GM19467 (cell line): ENCODE results near the gene SDK2.

Source experiments
- ATAC-seq: cut with Tn5 transposase; IDR thresholded peaks from one replicate; pipeline ENCODE4 v1.9.1; 2021; ENCODE audit warnings: mild to moderate bottlenecking, moderate library complexity; ENCODE audit not compliant: unreplicated experiment

Gene SDK2

GRCh38 chr17:73635101-73635817 lies 9.0 kb downstream of the SDK2 start:
- no peak for ATAC-seq

- ATAC-seq: no peak
Measured at GRCh38 chr17:73634629-73635028, 9.6 kb downstream of the SDK2 start.

DNA sequence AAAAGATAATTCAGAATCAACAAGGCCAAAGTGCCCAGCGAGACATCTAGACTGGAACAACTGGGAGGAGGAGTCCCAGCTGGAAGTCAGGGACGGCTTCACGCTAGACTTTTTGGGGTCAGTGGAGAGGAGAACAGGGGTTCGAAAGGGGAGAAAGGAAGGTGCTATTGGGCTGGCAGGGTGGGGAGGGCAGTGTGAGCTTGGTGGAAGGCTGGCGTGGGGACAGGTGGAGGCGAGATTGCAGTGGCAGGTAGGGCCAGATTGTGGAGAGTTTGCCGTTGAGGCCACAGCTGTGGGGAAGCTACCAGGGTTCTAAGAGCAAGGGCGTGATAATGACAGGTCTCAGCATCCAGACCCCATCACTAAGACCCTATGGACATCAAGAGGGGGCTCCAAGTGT lies 10.5 kb downstream of the SDK2 start:
- ATAC-seq: no peak

- no peak for ATAC-seq
Measured at GRCh38 chr17:73632513-73632912, 11.7 kb downstream of the SDK2 start.

DNA sequence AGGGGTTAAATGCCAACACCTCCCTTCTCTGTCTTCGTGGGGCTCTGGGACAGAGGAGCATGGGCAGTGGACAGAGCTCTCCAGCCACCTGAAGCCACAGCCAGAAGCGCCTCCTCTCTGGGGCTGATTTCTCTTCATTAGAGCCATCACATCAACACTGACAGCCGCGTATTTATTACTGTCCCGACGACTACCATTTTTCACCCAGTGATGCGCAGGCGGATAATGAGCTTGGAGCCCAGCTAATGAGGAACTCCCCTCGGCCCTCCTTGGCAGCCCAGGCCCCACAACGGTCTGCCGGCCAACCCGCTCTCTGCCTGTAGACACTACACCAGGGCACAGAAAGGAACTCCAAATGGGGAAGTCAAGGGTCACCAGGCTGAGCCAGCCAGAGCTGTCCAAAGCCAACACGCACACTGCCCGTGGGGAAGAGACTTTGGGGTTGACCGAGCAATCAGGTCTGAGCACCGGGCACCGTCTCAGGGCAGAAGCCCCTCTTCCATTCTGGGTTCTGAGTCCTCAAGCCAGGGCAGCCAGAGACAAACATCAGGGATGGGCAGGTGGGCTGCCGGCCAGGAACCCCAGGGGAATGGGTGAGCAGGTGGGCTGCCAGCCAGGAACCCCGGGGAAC lies 13.2 kb downstream of the SDK2 start:
- no peak for ATAC-seq

- ATAC-seq: no peak
Measured at GRCh38 chr17:73630531-73630930, 13.7 kb downstream of the SDK2 start.

DNA sequence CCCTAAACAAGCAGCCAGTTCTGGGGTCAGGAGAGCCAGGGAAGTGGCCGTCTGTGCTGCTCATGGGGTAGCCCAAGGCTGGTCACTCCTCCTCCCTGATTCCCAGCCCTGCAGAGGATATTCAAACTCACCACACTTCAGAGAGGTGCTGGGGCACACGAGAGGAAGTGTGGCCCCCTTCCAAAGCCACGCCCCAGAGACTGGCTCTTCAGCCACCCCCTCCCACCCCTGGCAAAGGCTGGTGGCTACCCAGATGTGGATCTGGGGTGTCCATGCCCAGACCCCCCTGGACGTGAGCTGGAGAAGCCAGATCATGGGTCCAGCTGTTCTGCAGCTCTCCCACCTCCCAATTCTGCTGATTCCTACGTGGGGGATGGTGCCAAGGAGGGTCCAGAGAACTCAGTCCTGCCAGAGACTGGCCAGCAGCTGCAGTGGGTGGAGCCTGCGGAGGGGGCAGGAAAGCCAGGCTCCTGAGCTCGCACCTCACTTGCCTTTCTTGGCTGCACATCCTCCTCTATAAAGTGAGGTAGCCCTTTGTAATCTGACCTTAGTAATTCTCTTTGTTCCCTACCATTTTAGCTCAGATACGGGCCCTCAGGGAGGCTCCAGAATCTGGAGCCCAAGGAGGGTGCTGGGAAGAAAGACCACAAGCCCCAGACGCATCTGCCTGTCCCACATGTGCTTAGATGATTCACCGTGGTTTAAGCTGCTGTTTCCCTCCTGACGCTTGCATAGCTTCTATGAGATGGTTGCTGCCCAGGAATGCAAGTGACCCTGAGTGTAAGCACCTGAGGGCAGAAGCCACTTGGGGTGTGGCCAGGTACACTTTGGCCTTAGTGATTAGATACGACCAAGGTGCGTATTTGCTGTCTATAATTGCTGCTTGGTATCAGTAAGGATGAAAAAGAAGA lies 15.3 kb downstream of the SDK2 start:
- no peak for ATAC-seq

GRCh38 chr17:73625991-73626673 lies 18.1 kb downstream of the SDK2 start:
- ATAC-seq: no peak

GRCh38 chr17:73625006-73625405 lies 19.2 kb downstream of the SDK2 start:
- no peak for ATAC-seq

GRCh38 chr17:73624496-73624988 lies 19.7 kb downstream of the SDK2 start:
- no peak for ATAC-seq

DNA sequence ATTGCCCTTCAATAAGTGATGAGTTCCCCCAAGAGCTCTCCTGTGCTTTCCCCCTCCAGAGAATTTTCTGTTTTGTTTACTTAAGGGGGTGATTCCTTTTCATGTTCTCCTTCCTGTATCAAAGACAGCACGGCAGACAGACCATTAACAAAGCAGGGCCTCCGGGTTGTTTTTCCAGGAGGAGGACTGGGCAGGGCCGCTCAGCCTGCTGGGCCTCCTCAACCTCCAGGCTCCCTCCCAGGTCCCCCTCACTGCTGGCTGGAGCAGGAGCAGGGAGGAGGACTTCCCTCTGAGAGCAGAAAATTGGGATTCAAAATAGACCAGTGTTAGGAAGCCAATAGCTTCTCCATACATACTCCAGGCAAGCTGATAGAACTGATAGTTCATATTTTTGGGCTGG lies 20.4 kb downstream of the SDK2 start:
- no peak for ATAC-seq

- no peak for ATAC-seq
Measured at GRCh38 chr17:73623247-73623646, 21.0 kb downstream of the SDK2 start.

DNA sequence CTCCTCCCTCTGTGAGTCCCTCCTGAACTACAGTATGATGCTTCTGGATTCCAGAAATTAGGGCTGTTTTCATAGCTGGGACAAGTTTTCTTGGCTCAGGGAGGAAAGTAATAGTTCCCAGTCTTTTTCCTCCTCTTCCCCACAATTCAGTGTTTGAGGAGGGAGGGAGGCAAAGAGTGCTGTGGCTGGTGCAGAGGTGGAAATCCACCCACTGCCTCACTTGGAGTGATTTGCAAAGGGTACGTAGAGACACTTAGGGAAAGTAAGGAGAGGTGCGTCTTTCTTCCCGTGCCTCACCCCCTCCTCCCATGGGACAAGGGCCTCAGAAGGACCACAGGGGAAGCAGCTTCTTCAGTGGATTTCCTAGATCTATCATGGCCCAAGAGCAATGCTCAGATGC lies 21.9 kb downstream of the SDK2 start:
- ATAC-seq: no peak

DNA sequence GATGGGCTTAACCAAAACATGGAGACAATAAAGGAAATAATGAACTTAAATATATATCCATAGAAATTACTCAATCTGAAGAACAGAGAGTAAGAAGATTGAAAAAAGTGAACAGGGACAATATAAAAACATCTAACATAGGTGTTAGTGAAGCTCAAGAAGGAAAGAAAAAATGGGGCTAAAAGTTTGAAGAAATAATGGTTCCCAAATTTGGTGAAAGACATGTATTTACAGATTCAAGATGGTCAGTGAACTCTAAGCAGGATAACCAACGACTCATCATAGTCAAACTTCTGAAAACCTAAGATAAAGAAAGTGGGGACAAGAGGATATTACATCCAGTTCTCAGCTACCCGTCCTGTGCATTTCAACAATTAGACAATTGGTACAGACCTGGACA lies 22.6 kb downstream of the SDK2 start:
- ATAC-seq: no peak

- ATAC-seq: no peak
Measured at GRCh38 chr17:73620414-73620813, 23.8 kb downstream of the SDK2 start.

GRCh38 chr17:73617501-73617900 lies 26.7 kb downstream of the SDK2 start:
- ATAC-seq: no peak

- ATAC-seq: no peak
Measured at GRCh38 chr17:73616873-73617404, 27.3 kb downstream of the SDK2 start.

DNA sequence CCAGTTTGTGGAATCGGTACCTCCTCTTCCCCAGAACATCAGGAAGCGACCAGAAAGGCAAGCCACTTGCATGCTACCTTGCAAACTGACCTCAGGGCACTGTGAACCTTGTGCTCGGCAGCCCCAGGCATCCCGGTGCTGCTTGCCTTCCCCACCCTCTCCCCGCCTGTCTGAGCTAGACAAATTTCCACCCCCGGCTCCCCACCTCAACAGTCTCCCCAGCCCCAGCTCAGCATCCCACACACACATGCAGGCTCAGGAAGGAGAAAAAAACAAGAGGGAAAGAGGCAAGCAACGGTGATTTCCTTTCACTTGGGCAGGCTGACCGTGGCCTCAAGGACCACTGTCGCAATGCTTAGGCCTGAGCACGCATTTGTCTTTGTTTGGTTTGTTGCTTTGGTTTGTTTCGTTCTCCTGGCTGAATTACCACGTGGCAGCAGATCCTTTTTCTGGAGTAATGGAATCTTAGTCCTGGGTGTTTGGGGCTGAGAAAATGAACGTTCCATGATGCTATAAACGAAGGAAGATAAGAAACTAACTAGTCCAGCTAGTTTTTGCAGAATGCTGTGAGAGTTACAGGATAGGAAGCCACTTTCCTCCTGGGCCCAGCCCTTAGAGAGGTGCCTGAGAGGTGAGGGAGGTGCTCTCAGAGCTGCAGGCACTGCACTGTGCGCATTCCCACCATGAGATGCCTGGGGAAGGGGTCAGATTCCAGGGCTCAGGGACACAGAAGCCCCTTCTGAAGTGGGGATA lies 27.9 kb downstream of the SDK2 start:
- no peak for ATAC-seq

GRCh38 chr17:73614256-73614655 lies 30.0 kb downstream of the SDK2 start:
- ATAC-seq: no peak
